K562 (cell line): Measurements from ENCODE around the gene CD24. TPM values are rescaled to one million over a fixed set of nuclear protein-coding genes. Genes with fewer than 3 reads are reported as not detected.

Experiments used
- ATAC-seq: fragments of 200-7000 bp; cut with Tn5 transposase; 3 replicates; pipeline ENCODE4 v1.9.1; 2020; ENCODE audit warnings: moderate library complexity
- BruUV-seq: library from RNA; stranded (reverse); fragments of 400-500 nt; replicated peaks from 2 replicates; lab custom pipeline; 2021; lab: Mats Ljungman, UMichigan
- CTCF ChIA-PET: fragments of 300-600 bp; formaldehyde crosslinking; extraction: SDS; loops from one replicate; lab custom pipeline; 2021; ENCODE audit warnings: low intra/inter-chr PET ratio; lab: Yijun Ruan, JAX
- POLR2A ChIA-PET: fragments of 300-600, 350-650 bp; sonication (Branson Sonifier 250); formaldehyde crosslinking; extraction: SDS; loops from one replicate; lab custom pipeline; 2021; ENCODE audit warnings: antibody characterized with exemption, inconsistent platforms; lab: Yijun Ruan, JAX
- DNase-seq, 4 experiments: peaks; one replicate each; pipeline versions ENCODE4 v3.0.0 to v3.0.0-alpha.2; 2011 to 2018; ENCODE audit warnings: low spot score in 3 of 4, mixed read lengths in 3 of 4; ENCODE audit errors: extremely low read depth in 1 of 4
- FAIRE-seq: peaks from 2 replicates; lab custom pipeline; 2011; peaks lifted over from hg19 to GRCh38; lab: Jason Lieb, UNC
- H2AFZ ChIP-seq: 2 replicates; pipeline ENCODE4 v1.6.0; 2011; ENCODE audit warnings: low read depth, low read length, control low read depth, inconsistent platforms
- H3K27ac ChIP-seq: fragments of 200-600 bp; 3 replicates; pipeline ENCODE4 v1.8.0; 2011; ENCODE audit warnings: low read depth, mild to moderate bottlenecking, control low read depth, inconsistent platforms, low read length, moderate library complexity, mixed read lengths; ENCODE audit errors: extremely low read depth
- H3K27me3 ChIP-seq, 2 experiments: fragments of 300-600 bp in 1 of 2; 2 replicates in 1 of 2; 3 replicates in 1 of 2; pipeline versions ENCODE4 v1.6.0 to v1.8.0; 2011; ENCODE audit warnings: inconsistent platforms in 2 of 2, low read length in 2 of 2, mild to moderate bottlenecking in 1 of 2, mixed read lengths in 1 of 2, moderate library complexity in 1 of 2; ENCODE audit not compliant: control insufficient read depth in 2 of 2, insufficient read depth in 2 of 2
- H3K36me3 ChIP-seq: fragments of 300-600 bp; 3 replicates; pipeline ENCODE4 v1.8.0; 2011; ENCODE audit warnings: mild to moderate bottlenecking, low read length, inconsistent platforms; ENCODE audit not compliant: control insufficient read depth, insufficient read depth
- H3K4me1 ChIP-seq, 2 experiments: fragments of 200-600 bp in 1 of 2; replicated peaks in 1 of 2; 2 replicates in 1 of 2; 3 replicates in 1 of 2; pipeline versions ENCODE4 v1.5.1 to v1.8.0; 2011; ENCODE audit warnings: inconsistent platforms in 2 of 2, low read length in 2 of 2, mild to moderate bottlenecking in 1 of 2, mixed read lengths in 1 of 2, moderate library complexity in 1 of 2; ENCODE audit not compliant: control insufficient read depth in 2 of 2, insufficient read depth in 2 of 2
- H3K4me2 ChIP-seq: 2 replicates; pipeline ENCODE4 v1.6.1; 2011; ENCODE audit warnings: low read length, control low read depth, inconsistent platforms, mixed read lengths; ENCODE audit not compliant: insufficient read depth
- H3K4me3 ChIP-seq: fragments of 200-600 bp; sonication (generic), shearing (Covaris generic); 2 replicates; pipeline ENCODE4 v1.5.1; 2016; ENCODE audit warnings: control low read depth, inconsistent platforms
- H3K79me2 ChIP-seq: fragments of 200-600 bp; 3 replicates; pipeline ENCODE4 v1.8.0; 2011; ENCODE audit warnings: low read length, inconsistent platforms; ENCODE audit not compliant: control insufficient read depth, insufficient read depth
- H3K9ac ChIP-seq, 2 experiments: 2 replicates each; pipeline versions ENCODE4 v1.6.0 to v1.6.1; 2011; ENCODE audit warnings: low read depth in 2 of 2, low read length in 2 of 2, control low read depth in 1 of 2, inconsistent platforms in 1 of 2, mild to moderate bottlenecking in 1 of 2, mixed read lengths in 1 of 2; ENCODE audit not compliant: insufficient read depth in 1 of 2
- H3K9me1 ChIP-seq: one replicate; pipeline ENCODE4 v1.6.0; 2011; ENCODE audit warnings: inconsistent platforms, mild to moderate bottlenecking, low read length, moderate library complexity; ENCODE audit not compliant: control insufficient read depth, insufficient read depth
- H3K9me3 ChIP-seq: replicated peaks from 2 replicates; pipeline ENCODE4 v1.5.1; 2011; ENCODE audit warnings: low read depth, low read length, inconsistent platforms; ENCODE audit not compliant: control insufficient read depth, insufficient read depth
- H4K20me1 ChIP-seq: replicated peaks from 2 replicates; pipeline ENCODE4 v1.6.1; 2011; ENCODE audit warnings: low read length, inconsistent platforms, mixed read lengths; ENCODE audit not compliant: control insufficient read depth, insufficient read depth
- CREM ChIP-seq: IDR thresholded peaks from 2 replicates; pipeline ENCODE4 v1.6.1; 2014; ENCODE audit warnings: antibody characterized with exemption, low read depth
- DEAF1 ChIP-seq: fragments of 450-650 bp; formaldehyde crosslinking; IDR thresholded peaks from 2 replicates; pipeline ENCODE4 v1.4.0; 2020; ENCODE audit warnings: mild to moderate bottlenecking, moderate library complexity
- ETV1 ChIP-seq: fragments of 450-650 bp; conservative IDR thresholded peaks from 2 replicates; pipeline ENCODE4 v1.6.1; 2016; ENCODE audit warnings: missing genetic modification characterization, control low read depth, low read depth, missing compliant biosample characterization
- HDGF ChIP-seq: fragments of 450-650 bp; IDR thresholded peaks from 2 replicates; pipeline ENCODE4 v1.6.1; 2016
- RAD21 ChIP-seq, 2 experiments: fragments of 250-450 bp in 1 of 2; fragments of 450-650 bp in 1 of 2; sonication (Bioruptor Pico) in 1 of 2; formaldehyde crosslinking in 1 of 2; IDR thresholded peaks in 1 of 2; conservative IDR thresholded peaks in 1 of 2; 2 replicates each; pipeline versions ENCODE4 v1.4.0 to v1.8.0; 2020 to 2022; ENCODE audit warnings: mild to moderate bottlenecking in 2 of 2, moderate library complexity in 1 of 2
- REST ChIP-seq, 2 experiments: fragments of 450-650 bp; formaldehyde crosslinking in 1 of 2; IDR thresholded peaks; 2 replicates each; pipeline versions ENCODE4 v1.4.0 to v1.6.1; 2014 to 2020; ENCODE audit warnings: mild to moderate bottlenecking in 2 of 2, borderline replicate concordance in 1 of 2, low read depth in 1 of 2
- STAG1 ChIP-seq: sonication (generic); formaldehyde crosslinking; IDR thresholded peaks from 2 replicates; pipeline ENCODE4 v1.5.0; 2020; ENCODE audit warnings: missing genetic modification reagents, borderline replicate concordance
- WGBS: fragments of 100-300 bp; shearing (Covaris generic); methylation state at CpG from one replicate; pipeline ENCODE4 v1.1.6; 2016; ENCODE audit warnings: low coverage, mixed read lengths; ENCODE audit not compliant: insufficient coverage; ENCODE audit errors: missing lambda C conversion rate; 5-methylcytosine and 5-hydroxymethylcytosine counted together
- in situ Hi-C: fragments of 300-500 bp; cut with MboI; formaldehyde crosslinking; loops from 4 replicates; pipeline ENCODE4 v1.15.0; 2018; ENCODE audit warnings: inconsistent platforms, mixed read lengths
- intact Hi-C: fragments of 100-400 bp; cut with micrococcal nuclease; formaldehyde crosslinking; loops from 2 replicates; pipeline ENCODE4 v1.14.2; 2022
- polyA plus RNA-seq, 8 experiments: library from polyadenylated mRNA; depleted of rRNA in 4 of 8; stranded (reverse) in 5 of 8; unstranded in 3 of 8; fragments of >200 nt; fragmentation: Nextera tagmentation in 2 of 8; fragmentation: Illumina TruSeq in 1 of 8; extraction: Ambion mirVana in 2 of 8; extraction: Trizol in 1 of 8; gene quantifications; 2 replicates each; pipeline versions ENCODE4 v1.2.1 to v1.2.3, GENCODE V29; 2011 to 2014; ENCODE audit warnings: inconsistent platforms in 1 of 8, missing spikeins in 1 of 8
- total RNA-seq, 7 experiments: library from RNA; depleted of rRNA in 6 of 7; stranded (reverse); fragments of >200 nt in 6 of 7; fragmentation: Illumina TruSeq in 2 of 7; extraction: Trizol in 2 of 7; gene quantifications; 2 replicates each; pipeline versions ENCODE4 v1.2.1 to v1.2.3, GENCODE V29; 2011 to 2021; ENCODE audit warnings: low replicate concordance in 1 of 7

Gene CD24
- total and polyA plus RNA-seq, 9 of the 15 experiments (the other 6 are each of a cell fraction or from before 2014, with no cell fraction given), result 8.8 to 155 (median 27.1) TPM

- Histone ChIP-seq H3K4me3 (no peak overlapping the region), H3K79me2 (no peaks in the 10 kb centered on the region), H3K4me1 (peaks cover 3 to 4% of the 10 kb centered on the region in 2 experiments; a peak in 2 of 5 replicates), H3K27ac (no peak overlapping the region), H3K36me3 (no peaks in the 10 kb centered on the region), H3K9me1 (no peaks in the 10 kb centered on the region), H3K4me2 (no peak overlapping the region), H3K27me3 (no peaks in the 10 kb centered on the region; a peak in 1 of 5 replicates), H3K9me3 (no peaks in the 10 kb centered on the region), H3K9ac (peak overlapping the region in 1 of 2 experiments; percentile 19; a peak in 1 of 4 replicates), H2AFZ (peak overlapping the region; percentile 81), H4K20me1 (no peaks in the 10 kb centered on the region)
- in situ Hi-C loops, result loop anchor here (10.0 to 25.0 kb wide), 2 partner anchors 435 to 653 kb away; no protein-coding TSS in a partner anchor
- BruUV-seq, result no TSS peak
- intact Hi-C loops, result loop anchor here (5.0 kb wide), 2 partner anchors 550 to 660 kb away; no protein-coding TSS in a partner anchor
- ATAC-seq (peak; percentile 96), DNase-seq (peak; percentile 66 to 77 (median 74)), FAIRE-seq (peak; percentile 88)
- POLR2A ChIA-PET, result interaction anchor here (0.7 to 1.2 kb wide), 5 partner anchors 8 to 831 kb away, joined by 3 to 6 read pairs (median 4); no protein-coding TSS in a partner anchor
- CTCF ChIA-PET, result interaction anchor here (1.8 kb wide), 1 partner anchor 552 kb away, joined by 16 read pairs; no protein-coding TSS in a partner anchor
- WGBS, result 35% methylated on average over 9 of the region's 10 CpGs
- TF ChIP-seq CREM (0 out of 2 replicates have a peak, but pooled peaks have one; percentile 8), REST (IDR thresholded peaks at IDR 0.05; ENCODE audit: borderline replicate concordance) (peak; percentile 63), REST (CRISPR knock-in tag; IDR thresholded peaks at IDR 0.05; ENCODE audit: low read depth) (no peak), DEAF1 (CRISPR knock-in tag) (0 out of 2 replicates have a peak, but pooled peaks have one; percentile 26), ETV1 (tag) (0 out of 2 replicates have a peak, but pooled peaks have one; percentile 22), HDGF (no peak), RAD21 (CRISPR knock-in tag; conservative IDR thresholded peaks at IDR 0.05 in 1 of 2, IDR thresholded peaks at IDR 0.05 in 1 of 2) (peak; percentile 72 to 90), STAG1 (CRISPR knock-in tag) (peak; percentile 77)
Measured at GRCh38 chr6:106997392-106998158, 23.0 kb upstream of the CD24 start.
